ENCODE results near the gene CREB3L1.
A peak's percentile ranks its signal among the peaks of the same experiment; 100 is the strongest.

DNA sequence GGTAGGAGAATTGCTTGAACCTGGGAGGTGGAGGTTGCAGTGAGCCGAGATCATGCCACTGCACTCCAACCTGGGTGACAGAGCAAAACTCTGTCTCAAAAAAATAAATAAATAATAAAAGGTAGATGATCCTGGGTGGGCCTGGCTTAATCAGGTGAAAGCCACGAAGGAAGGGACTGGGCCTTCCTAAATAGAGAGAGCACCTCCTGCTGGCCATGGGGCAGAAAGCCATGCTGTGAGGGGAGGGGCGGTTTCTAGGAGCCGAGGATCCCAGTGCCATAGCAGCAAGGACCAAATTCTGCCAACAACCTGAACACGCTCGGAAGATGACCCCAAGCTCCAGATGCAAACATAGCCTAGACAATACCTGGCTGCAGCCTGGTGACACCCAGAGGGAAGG lies 45.3 kb downstream of the CREB3L1 start:
- TF ChIP-seq POLR2A (IDR thresholded peaks at IDR 0.05) (no peak), POLR2AphosphoS5 (IDR thresholded peaks at IDR 0.05) (no peak)
- TF ChIP-seq, protein P1, sequence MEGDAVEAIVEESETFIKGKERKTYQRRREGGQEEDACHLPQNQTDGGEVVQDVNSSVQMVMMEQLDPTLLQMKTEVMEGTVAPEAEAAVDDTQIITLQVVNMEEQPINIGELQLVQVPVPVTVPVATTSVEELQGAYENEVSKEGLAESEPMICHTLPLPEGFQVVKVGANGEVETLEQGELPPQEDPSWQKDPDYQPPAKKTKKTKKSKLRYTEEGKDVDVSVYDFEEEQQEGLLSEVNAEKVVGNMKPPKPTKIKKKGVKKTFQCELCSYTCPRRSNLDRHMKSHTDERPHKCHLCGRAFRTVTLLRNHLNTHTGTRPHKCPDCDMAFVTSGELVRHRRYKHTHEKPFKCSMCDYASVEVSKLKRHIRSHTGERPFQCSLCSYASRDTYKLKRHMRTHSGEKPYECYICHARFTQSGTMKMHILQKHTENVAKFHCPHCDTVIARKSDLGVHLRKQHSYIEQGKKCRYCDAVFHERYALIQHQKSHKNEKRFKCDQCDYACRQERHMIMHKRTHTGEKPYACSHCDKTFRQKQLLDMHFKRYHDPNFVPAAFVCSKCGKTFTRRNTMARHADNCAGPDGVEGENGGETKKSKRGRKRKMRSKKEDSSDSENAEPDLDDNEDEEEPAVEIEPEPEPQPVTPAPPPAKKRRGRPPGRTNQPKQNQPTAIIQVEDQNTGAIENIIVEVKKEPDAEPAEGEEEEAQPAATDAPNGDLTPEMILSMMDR (IDR thresholded peaks at IDR 0.05), result peak in 1 of 6 experiments; percentile 21

Measured in upper lobe of left lung (tissue), 4 donors.